NK-92 (cell line): ENCODE results near the gene SLC30A7.

Source experiments
- DNase-seq: peaks from one replicate; lab custom pipeline; 2025; ENCODE audit not compliant: unreplicated experiment; lab: John Stamatoyannopoulos, UW

The SLC30A7 gene

GRCh38 chr1:101025283-101025656, 129.4 kb downstream of the SLC30A7 start:
- no peak for DNase-seq

- DNase-seq: peak; percentile 24
These were observed 130.0 kb downstream of the SLC30A7 start, which contains the start of gene DPH5 for GRCh38 chr1:101025657-101026429. Gene DPH5, minus strand, starts transcription at chr1:101025784. Its CDS starts 341 bp downstream, at chr1:101025443.

GRCh38 chr1:101026430-101026788, 130.5 kb downstream of the SLC30A7 start:
- no peak for DNase-seq

- DNase-seq: no peak
These were observed 131.4 kb downstream of the SLC30A7 start for GRCh38 chr1:101027194-101027772.

- DNase-seq: no peak
These were observed 132.6 kb downstream of the SLC30A7 start for GRCh38 chr1:101028466-101028865.

GRCh38 chr1:101029184-101029583, 133.3 kb downstream of the SLC30A7 start:
- no peak for DNase-seq

GRCh38 chr1:101030881-101031280, 135.0 kb downstream of the SLC30A7 start:
- no peak for DNase-seq
